Stimulated activated CD4-positive, alpha-beta T cell treated with anti-CD3 and anti-CD28 coated beads, Interleukin-4, amount 100 ng/mL, for 4 hours (primary cell): ENCODE measurements around the gene KCNAB1.

Source experiments
- DNase-seq, 2 experiments: peaks; one replicate each; pipeline ENCODE4 v3.0.0-alpha.2; 2020

Gene KCNAB1

GRCh38 chr3:156469456-156469855, 349.1 kb downstream of the KCNAB1 start:
- DNase-seq = no peak

- DNase-seq = no peak
Measured at GRCh38 chr3:156471431-156471830, 351.1 kb downstream of the KCNAB1 start.

- no peak for DNase-seq
Measured at GRCh38 chr3:156472150-156472549, 351.8 kb downstream of the KCNAB1 start.

GRCh38 chr3:156472684-156473083, 352.3 kb downstream of the KCNAB1 start:
- DNase-seq = no peak

- no peak for DNase-seq
Measured at GRCh38 chr3:156473341-156473740, 353.0 kb downstream of the KCNAB1 start.

- no peak for DNase-seq
Measured at GRCh38 chr3:156474560-156475389, 354.4 kb downstream of the KCNAB1 start.

GRCh38 chr3:156477323-156477722, 356.9 kb downstream of the KCNAB1 start:
- DNase-seq = no peak

GRCh38 chr3:156478891-156479290, 358.5 kb downstream of the KCNAB1 start:
- DNase-seq = no peak

GRCh38 chr3:156479604-156480003, 359.2 kb downstream of the KCNAB1 start:
- DNase-seq = no peak

GRCh38 chr3:156480949-156481348, 360.6 kb downstream of the KCNAB1 start:
- no peak for DNase-seq

GRCh38 chr3:156483002-156483401, 362.6 kb downstream of the KCNAB1 start:
- DNase-seq = no peak

GRCh38 chr3:156483426-156483825, 363.0 kb downstream of the KCNAB1 start:
- DNase-seq = no peak

GRCh38 chr3:156483961-156484787, 363.8 kb downstream of the KCNAB1 start:
- DNase-seq = peak; percentile 12 to 52

GRCh38 chr3:156488767-156489166, 368.4 kb downstream of the KCNAB1 start:
- DNase-seq = no peak

GRCh38 chr3:156489462-156489911, 369.1 kb downstream of the KCNAB1 start:
- no peak for DNase-seq

GRCh38 chr3:156491192-156491591, 370.8 kb downstream of the KCNAB1 start:
- no peak for DNase-seq

- no peak for DNase-seq
Measured at GRCh38 chr3:156492801-156493261, 372.5 kb downstream of the KCNAB1 start.

GRCh38 chr3:156493887-156494286, 373.5 kb downstream of the KCNAB1 start:
- no peak for DNase-seq

GRCh38 chr3:156495816-156496215, 375.4 kb downstream of the KCNAB1 start:
- no peak for DNase-seq

GRCh38 chr3:156497326-156497725, 376.9 kb downstream of the KCNAB1 start:
- DNase-seq = no peak

- no peak for DNase-seq
Measured at GRCh38 chr3:156498307-156498706, 377.9 kb downstream of the KCNAB1 start.

GRCh38 chr3:156507285-156507684, 386.9 kb downstream of the KCNAB1 start:
- no peak for DNase-seq
